GM12872 (cell line): ENCODE data around the gene ATXN8OS.

ENCODE experiments used
- TF ChIP-seq, protein P1 (sequence below): IDR thresholded peaks from 3 replicates; pipeline ENCODE4 v1.5.1; 2011; ENCODE audit warnings: low read depth, mild to moderate bottlenecking, low read length, moderate library complexity; ENCODE audit not compliant: insufficient read depth

Gene ATXN8OS

DNA sequence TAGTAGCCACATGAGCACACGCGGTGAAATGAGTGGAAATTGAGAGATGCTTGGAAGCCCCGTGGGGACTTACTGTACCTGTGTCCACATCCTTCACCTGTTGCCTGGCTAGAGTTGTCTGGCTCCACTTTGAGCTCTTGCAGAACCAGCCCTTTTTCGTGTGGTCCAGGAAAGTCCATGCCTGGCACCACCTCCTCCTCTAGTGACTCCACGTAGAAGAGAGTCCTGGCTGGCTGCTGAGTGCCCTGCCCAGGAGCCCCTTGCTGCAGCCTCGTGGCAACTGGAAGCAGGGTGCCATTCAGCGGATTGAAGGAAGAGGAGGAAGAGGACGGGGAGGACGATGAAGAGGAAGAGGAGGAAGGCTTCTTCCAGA lies 515 bp upstream of the ATXN8OS start:
- TF ChIP-seq, protein P1, sequence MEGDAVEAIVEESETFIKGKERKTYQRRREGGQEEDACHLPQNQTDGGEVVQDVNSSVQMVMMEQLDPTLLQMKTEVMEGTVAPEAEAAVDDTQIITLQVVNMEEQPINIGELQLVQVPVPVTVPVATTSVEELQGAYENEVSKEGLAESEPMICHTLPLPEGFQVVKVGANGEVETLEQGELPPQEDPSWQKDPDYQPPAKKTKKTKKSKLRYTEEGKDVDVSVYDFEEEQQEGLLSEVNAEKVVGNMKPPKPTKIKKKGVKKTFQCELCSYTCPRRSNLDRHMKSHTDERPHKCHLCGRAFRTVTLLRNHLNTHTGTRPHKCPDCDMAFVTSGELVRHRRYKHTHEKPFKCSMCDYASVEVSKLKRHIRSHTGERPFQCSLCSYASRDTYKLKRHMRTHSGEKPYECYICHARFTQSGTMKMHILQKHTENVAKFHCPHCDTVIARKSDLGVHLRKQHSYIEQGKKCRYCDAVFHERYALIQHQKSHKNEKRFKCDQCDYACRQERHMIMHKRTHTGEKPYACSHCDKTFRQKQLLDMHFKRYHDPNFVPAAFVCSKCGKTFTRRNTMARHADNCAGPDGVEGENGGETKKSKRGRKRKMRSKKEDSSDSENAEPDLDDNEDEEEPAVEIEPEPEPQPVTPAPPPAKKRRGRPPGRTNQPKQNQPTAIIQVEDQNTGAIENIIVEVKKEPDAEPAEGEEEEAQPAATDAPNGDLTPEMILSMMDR, result no peak

DNA sequence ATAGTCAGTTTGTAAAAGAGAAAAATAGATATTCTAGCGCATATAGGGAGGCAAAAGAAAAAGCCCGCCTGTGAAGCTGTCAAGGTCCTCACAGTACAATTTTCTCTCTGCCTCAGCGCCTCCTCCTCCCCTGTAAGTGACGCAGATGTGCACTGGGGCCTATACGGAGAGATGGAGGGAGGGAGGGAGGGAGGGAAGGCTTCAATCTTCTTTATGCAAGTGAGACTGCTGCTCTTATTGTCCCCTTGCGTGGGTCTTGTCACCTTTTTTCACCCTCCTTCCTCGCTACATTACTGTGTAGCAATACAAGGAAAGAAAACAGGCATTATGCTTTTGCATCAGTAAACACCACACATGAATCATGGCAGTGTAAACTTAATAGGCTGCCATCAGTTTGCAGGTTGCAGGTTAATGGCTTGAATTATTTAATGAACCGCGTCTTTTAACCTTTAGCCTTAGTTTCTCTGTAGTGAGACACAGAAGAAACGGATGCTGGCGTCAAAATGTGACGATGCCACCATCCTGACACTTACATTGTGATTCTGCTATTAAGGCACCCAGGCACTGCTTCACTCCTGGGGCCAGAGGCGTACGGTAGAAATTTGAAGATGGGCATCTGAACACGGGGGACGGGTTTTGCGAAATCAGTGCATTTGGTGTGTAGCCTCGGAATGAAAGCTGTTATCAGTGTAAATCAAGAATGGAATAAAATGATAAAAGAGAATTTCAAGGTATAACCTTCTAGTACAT lies 905 bp downstream of the ATXN8OS start, which contains the start of gene KLHL1:
KLHL1 (minus strand) TSS at position 97 of the 750 bp plus-strand sequence. CDS start 753 bp downstream, outside the sequence.
- TF ChIP-seq, protein P1, result no peak

DNA sequence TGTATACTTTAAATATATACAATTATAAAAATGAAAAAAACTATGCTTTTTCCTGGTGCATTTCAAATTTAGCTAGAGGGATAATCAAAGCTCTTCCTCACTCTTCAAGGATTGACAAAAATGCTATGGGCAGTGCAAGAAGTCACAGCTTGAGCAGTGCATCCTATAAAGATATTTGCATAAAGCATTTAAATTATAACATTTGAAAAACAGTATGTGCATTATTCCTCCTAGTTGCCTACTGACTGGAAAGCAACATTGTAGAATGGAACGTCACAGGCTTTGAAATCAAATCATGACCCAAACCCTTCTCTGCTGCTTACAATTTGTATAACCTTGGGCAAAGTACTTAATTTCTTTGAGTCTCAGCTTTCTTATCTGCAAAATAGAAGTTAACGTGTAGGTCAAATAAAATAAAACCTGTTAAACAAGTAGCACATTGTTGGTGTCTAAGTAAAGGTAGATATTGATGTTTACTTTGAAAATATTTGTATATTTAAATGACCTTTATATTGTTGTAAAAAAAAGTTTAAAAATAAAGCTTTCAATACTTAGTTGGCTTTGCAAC lies 9.8 kb downstream of the ATXN8OS start:
- TF ChIP-seq, protein P1, result no peak

DNA sequence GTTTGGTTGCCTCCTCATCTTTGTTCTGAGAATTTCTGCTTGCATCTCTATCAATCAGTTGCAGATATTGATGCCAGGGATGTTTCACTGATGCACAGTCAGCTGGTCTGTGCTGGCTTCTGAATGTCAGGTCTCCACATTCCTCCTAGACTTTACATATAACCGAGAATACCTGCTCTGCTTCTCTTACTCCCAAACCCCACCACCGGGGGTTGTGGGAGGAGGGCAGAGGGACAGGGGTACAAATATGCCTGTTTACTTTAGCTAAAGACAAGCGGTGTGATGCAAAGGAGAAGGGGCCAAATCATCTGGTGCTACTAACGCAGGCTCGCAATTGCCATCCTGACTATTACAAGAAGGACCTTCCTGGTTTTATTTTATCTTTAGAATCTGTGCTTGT lies 18.1 kb downstream of the ATXN8OS start:
- TF ChIP-seq, protein P1, result no peak

DNA sequence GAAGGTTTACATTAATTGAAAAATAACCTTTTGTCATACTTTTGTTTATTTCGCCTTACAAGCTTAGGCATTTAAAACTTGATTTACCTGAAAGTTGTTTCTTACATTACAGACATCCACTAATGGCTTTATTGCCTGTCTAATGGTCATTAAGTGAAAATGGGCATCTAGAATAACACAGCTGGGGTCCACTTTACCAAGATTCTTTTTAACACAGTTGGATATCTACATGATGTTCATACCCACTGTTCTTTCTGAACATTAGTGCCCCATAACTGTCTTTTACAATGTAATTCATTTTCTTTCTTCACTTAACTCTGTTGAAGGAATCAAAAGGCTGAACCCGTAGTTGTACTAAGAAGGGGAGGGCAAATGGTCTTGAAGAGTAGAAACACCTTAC lies 20.5 kb downstream of the ATXN8OS start:
- TF ChIP-seq, protein P1, result no peak

DNA sequence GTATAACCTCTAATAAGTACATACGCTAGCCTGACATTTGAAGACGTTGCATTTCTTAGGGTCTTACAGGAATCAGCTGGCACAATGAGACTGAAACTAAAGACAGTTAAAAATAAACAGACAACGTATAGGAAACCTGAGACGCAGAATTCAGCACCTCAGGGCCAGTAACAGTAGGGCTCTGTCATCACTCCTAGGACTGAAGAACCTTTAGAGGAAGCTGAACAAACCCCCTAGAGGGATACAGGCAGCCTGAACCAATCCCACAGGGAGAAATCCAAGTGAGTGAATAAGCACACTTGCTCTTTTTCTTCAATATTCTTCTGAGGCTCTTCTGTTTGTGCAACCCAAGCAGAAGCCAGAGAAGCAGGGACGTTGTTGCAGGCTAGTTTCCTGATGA lies 54.5 kb downstream of the ATXN8OS start:
- TF ChIP-seq, protein P1, result no peak

DNA sequence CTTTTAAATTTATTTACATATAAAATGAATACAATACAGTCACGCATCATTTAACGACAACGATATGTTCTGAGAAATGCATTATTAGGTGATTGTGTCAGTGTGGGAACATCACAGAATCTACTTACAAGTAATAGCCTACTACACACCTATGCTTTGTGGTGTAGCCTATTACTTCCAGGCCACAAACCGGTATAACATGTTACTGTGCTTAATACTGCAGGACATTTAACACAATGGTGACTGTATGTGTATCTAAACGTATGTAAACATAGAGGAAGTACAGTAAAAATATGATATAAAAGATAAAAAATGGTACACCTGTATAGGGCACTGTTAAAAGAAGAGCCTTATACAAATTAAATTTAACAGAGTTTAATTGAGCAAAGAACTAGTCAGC lies 63.1 kb downstream of the ATXN8OS start:
- TF ChIP-seq, protein P1, result no peak
